Effector CD8-positive, alpha-beta T cell (primary cell): ENCODE results near the gene SLC8B1.

Experiments
- DNase-seq: peaks from one replicate; lab custom pipeline; 2025; lab: John Stamatoyannopoulos, UW

Gene SLC8B1

GRCh38 chr12:113322343-113322742, 12.6 kb downstream of the SLC8B1 start:
- DNase-seq = no peak

DNA sequence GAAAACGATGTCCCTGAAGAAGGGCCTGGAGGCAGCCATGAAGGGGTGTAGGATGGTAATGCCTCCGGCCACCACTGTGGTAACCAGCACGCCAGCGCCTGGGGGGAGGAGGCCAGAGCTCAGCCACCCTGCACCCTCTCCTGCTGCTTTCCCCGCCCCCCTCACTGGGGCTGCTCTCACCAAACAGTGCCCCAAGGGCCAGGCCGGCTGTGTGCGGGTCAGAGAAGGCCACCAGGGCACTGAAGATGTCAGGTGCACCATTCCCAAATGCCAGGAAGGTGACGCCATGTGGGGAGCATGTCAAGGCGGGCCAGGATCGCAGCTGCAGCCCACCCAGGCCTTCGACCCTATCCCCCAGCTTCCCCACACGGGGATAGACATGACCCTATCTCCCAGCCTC, 14.5 kb downstream of the SLC8B1 start:
- no peak for DNase-seq

GRCh38 chr12:113318900-113319628, 15.8 kb downstream of the SLC8B1 start:
- DNase-seq = no peak

DNA sequence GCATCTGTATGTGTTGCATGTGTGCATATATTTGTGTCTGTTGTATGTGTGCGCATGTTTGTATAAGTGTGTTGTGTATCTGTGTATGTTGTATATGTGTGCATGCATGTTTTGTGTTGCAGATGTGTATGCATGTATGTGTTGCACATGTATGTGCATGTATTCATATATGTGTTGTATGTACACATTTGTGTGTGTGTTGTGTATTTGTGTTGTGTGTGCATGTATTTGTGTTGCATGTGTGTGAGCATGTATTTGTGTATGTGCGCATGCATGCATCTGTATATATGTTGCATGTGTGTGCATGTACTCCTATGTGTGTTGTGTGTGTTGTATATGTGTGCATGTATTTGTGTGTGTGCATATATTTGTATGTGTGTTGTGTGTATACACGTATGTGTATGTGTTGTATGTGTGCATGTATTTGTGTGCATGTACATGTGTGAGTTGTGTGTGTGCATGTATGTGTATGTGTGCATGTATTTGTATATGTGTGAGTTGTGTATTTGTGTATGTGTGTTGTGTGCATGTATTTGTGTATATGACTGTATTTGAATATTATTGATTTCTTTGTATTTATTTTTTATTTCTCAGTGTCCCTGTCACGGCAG, 16.8 kb downstream of the SLC8B1 start:
- no peak for DNase-seq

- DNase-seq = no peak
Measured at GRCh38 chr12:113317122-113317521, 17.8 kb downstream of the SLC8B1 start.

DNA sequence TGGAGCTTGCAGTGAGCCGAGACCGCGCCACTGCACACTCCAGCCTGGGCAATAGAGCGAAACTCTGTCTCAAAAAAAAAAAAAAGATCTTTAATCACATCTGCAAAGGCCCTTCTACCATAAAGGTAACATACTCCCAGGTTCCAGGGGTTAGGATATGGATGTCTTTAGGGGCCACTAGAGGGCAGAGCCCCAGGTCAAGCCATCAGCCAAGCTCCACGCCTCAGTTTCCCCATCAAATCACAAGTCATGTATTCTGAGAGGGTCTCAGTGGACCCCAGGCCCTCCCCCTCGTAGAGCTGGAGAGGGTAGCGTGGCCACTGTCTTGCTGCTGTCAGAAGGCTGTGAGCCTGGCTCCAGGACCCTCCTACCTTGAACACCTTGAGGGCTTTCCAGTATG, 18.8 kb downstream of the SLC8B1 start:
- no peak for DNase-seq

GRCh38 chr12:113315358-113315757, 19.6 kb downstream of the SLC8B1 start:
- no peak for DNase-seq

DNA sequence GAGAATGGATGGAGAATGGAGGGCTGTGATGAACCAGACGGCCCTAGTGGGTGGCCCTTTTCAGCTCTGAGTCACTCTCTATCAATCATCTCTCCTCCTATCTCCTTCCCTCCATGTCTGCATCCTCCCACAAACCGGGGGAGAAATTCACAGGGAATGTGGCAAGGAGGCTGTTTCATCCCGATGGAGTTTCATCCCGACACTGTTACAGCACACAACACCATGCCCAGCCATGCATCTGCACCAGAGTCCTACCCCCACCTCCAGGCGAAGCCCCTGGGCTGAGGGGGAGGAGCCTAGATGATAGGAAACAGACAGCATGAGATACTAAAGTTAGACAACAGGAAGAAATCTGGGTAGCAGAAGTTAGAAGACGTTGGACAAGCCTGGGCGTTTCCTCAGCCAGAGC, 20.8 kb downstream of the SLC8B1 start:
- no peak for DNase-seq

GRCh38 chr12:113310489-113310888, 24.4 kb downstream of the SLC8B1 start:
- DNase-seq = no peak

DNA sequence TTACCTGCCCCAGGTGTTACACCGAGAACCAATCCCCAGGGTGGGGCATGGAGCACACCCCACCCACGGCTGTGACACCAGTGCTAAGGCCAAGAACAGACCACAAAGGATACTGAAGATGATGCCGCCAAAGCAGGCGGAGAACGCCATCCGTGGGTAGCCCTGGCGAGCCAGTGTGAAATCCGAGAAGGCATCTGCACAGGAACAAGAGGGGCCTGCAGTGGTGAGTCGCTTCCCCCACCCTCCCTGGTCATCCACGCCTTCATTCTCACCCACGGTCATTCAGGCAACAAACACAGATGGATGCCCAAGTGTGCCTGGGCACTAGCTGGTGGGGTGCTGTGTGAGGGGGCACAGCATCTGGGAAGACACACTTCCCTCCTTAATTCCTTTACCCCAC, 28.5 kb downstream of the SLC8B1 start:
- no peak for DNase-seq

DNA sequence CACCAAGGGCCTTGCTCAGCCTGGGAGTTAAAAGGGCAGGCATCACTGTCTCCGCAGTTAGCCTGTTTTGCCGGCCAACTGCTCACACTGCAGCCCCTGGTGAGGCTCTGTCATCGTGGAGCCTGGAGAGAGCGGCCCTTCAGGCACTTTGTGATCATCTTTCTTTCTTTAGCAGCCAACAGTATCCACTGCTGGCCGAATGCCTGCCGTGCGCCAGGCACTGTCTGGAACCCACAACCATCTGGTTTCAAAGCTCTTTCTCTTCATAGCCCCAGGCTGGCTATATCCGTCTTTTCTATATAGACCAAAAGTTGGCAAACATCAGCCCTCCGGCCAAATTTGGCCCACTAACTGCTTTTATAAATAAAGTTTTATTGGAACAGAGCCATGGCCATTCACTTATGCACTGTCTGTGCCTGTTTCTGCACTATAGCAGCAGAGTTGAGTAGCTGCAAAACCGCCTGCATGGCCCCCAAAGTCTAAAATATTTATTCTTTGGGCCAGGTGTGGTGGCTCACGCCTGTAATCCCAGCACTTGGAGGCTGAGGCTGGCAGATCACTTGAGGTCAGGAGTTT, 29.5 kb downstream of the SLC8B1 start:
- DNase-seq = no peak

- DNase-seq = no peak
Measured at GRCh38 chr12:113302886-113303640, 31.8 kb downstream of the SLC8B1 start.

DNA sequence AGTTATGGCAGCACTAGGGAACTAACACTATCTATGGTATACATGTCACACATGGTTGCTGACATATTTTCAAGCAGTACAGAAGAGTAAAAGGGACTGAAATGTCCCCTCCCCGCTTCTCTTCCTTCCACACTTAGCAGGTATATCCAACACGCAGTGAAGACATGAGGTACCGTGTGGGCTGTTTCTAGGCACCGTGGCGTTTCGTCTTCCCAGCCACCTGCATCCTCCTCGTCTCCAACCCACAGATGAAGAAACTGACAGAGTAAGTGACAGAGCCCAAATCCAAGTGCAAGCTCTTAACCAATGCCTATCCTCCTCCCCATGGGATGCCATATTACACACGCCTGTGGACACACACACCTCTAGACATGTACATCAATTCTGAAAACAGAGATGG, 32.4 kb downstream of the SLC8B1 start:
- no peak for DNase-seq

DNA sequence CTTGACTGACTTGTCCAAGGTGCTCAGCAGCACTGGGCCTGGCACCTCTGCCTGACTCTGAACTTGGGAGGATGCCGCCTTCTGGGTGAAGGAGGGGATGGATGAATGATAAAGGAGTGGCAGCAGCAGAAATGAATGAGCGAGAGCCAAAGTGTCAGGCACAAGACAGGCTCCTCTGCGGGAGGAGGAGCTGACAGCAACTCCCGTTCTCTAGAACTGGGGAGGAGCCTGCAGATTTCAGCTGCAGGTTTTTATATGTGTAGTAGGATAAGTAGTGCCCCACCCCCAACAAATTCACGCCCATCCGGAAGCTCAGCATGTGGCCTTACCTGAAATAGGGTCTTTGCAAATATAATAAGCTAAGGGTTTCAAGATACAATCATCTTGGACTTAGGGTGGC, 33.1 kb downstream of the SLC8B1 start:
- no peak for DNase-seq

GRCh38 chr12:113299619-113300237, 35.2 kb downstream of the SLC8B1 start:
- DNase-seq = no peak

DNA sequence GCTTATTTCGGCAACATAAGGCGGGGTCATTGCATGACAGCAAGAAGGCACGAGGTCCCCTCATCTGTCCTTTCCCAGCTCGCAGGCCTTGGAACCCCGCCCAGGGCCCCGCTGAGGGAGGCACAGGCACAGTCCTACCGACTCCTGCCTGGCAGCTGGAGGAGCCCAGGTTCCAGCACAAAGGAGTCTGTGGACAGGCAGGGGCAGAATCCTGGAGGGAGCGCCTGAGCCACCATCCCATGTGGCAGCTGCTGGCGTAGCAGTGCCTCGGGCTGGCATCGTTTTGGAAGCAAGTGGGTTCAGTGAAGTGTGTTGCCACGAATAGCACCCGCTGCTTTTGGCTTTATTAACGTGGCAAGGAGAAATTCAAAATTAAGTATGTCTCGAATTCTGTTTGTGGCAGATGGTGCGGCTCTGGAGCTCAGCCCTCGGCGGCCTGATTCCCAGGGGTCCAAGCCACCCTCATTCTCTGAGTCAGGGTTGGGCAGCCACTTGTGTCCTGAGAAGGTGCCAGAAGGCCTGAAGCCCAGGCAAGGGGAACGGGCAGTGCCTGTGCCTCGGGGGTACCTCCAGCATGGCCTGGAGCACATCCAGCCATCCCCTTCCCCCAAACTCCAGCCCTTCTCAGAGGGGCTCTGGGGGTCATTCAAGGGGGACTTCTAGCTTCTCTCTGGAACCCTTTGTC, 35.9 kb downstream of the SLC8B1 start:
- no peak for DNase-seq

GRCh38 chr12:113298472-113298817, 36.5 kb downstream of the SLC8B1 start:
- no peak for DNase-seq

DNA sequence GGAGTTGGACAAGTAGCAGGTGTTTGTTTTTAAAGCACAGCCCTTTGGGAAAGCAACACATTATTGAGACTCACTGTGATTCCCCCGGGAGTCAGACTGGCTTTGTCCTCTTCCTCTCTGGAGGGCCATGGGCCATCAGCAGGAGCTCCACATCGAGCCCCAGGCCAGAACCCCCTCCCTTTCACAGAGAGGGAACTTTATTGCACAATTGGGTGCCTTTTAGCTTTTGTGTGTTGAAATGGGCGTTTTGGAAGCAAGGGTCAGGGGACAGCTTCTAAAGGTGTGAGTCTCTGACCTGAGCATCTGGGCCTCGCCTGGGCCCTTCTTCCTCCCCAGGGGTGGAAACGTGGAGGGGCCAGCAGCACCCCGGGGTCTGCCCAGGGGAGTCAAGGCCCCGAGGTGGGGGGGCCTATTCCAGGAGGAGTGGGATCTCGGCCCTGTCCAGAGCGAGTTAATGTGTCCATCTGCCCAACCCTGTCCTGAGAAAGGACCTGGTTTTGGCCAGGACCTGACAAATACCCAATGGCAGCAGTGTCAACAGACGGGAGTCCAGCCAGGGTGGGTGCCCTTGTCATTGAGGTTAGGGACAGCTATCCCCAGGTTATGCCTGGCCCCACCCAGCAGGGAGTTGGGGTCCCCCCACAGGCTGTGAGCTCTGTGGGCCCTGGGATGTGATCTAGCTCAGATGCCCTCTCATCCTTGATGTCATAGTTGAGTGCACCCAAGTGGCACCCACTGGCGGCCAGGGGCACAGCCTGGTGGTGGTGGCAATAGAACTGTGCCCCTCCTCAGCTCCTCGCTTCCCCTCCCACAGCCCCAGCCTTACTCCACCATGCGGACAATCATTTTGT, 37.1 kb downstream of the SLC8B1 start:
- no peak for DNase-seq

DNA sequence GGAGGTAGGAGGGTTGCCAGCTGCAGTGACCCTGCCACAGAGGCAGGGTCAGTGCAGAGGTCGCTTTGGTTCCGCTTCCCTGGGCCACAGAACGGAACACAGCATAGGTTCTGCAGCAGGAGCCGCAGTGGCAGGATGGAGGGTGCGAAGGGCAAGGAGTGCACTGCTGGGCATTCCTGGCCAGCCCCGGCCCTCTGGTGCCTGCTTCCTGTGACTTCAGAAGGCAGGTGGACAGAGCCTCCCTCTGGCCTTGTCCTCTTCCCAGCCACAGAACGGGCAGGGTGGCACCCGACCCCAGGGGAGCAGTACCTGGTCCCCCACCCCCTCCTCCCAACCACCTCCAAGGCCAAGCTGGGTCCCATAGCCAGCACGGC, 37.7 kb downstream of the SLC8B1 start:
- DNase-seq = no peak

- DNase-seq = no peak
Measured at GRCh38 chr12:113296557-113297213, 38.2 kb downstream of the SLC8B1 start.
